ENCODE measurements around the gene DHX34.
"Not testable (repeated sequence)": the region's sequence is repeated elsewhere in the genome, so short reads cannot be mapped to it uniquely, and the experiment has no call there.

The DHX34 gene

DNA sequence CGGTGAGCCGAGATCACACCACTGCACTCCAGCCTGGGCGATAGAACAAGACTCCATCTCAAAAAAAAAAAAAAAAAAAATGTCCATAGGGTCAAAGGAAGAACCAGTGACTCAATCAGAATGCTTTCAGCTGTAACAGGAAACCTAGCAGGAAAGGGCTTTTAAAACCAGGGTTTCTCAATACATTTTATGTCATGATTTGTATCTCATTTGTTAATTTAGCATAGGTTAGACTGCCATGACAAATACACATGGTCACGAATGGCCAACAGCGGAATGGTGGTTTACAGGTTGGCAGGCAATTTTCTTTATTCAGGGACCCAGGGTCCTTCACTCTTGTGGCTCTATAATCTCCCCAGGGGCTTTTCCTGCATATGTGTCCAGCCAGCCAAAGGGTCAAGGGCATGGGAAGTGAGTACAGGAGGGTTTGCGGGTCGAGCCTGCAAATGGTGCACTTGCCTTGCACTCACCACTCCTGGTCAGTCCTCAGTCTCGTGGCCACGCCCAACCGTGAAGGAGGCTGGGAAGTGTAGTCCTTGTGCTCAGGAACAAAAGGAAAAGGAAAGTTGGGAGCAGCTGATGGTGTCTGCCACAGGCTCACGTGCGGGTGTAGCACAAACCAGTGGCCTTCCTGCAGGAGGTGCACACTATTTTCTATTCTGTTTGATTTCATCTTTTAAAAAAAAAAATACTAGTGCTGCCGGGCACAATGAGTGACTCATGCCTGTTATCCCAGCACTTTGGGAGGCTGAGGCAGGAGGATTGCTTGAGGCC is 14.8 kb downstream of the DHX34 start:
- Histone ChIP-seq H3K27me3 (ENCODE audit: insufficient read depth, low read length, poor library complexity) (no peaks in the 10 kb centered on the region), H4K8ac (ENCODE audit: low read depth, low read length) (no peak overlapping the region), H3K79me1 (ENCODE audit: low read length) (no peaks in the 10 kb centered on the region), H3K56ac (ENCODE audit: low read length) (no peak overlapping the region), H3K27ac (ENCODE audit: low read depth, low read length) (no peak overlapping the region), H3K9ac (ENCODE audit: low read length) (no peak overlapping the region), H3K4me1 (ENCODE audit: control insufficient read depth, low read depth, low read length) (no peaks in the 10 kb centered on the region), H4K5ac (ENCODE audit: low read length) (no peak overlapping the region), H3K18ac (ENCODE audit: low read length) (no peak overlapping the region), H2BK120ac (ENCODE audit: low read depth, low read length) (no peak overlapping the region), H2BK15ac (replicated peaks; ENCODE audit: low read depth) (no peak overlapping the region), H3K4me2 (ENCODE audit: low read length) (no peak overlapping the region), H3K4ac (ENCODE audit: low read depth, low read length) (no peak overlapping the region), H3K23ac (ENCODE audit: low read length) (no peak overlapping the region), H3K4me3 (ENCODE audit: low read length) (no peak overlapping the region), H3K36me3 (ENCODE audit: control insufficient read depth, insufficient read depth, low read length) (peaks cover 18% of the 10 kb centered on the region), H2BK5ac (ENCODE audit: low read length) (no peak overlapping the region), H3K79me2 (ENCODE audit: control insufficient read depth, insufficient read depth, low read length) (no peaks in the 10 kb centered on the region), H2AK5ac (ENCODE audit: low read length) (no peak overlapping the region)
- no CpG with 5 or more reads among the region's 13 CpGs for WGBS (ENCODE audit: extremely low coverage, insufficient coverage, low lambda C conversion rate)
- peak; percentile 61 for DNase-seq

DNA sequence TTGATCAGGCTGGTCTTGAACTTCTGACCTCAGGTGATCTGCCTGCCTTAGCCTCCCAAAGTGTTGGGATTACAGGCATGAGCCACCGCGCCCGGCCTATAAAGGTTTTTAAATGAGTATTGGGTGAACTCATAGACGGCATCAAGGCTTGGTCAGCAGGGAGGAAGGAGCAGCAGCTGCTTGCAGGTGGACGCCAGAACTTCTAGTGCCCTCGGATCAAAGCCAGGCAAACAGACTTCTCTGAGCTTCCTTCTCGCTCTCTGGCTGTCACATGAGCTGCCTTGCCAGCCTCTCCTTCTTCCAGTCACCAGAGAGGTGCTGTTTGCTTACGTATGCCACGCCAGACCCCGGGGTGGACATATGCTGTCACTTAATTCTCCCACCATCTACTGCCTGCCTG is 16.3 kb downstream of the DHX34 start:
- not testable (repeated sequence) for H3K4me2 ChIP-seq (ENCODE audit: low read length); H2BK5ac ChIP-seq (ENCODE audit: low read length); H4K8ac ChIP-seq (ENCODE audit: low read depth, low read length); H3K79me2 ChIP-seq (ENCODE audit: control insufficient read depth, insufficient read depth, low read length); H2BK120ac ChIP-seq (ENCODE audit: low read depth, low read length); H3K56ac ChIP-seq (ENCODE audit: low read length); H4K5ac ChIP-seq (ENCODE audit: low read length); H3K4me1 ChIP-seq (ENCODE audit: control insufficient read depth, low read depth, low read length); H3K9ac ChIP-seq (ENCODE audit: low read length); H3K27me3 ChIP-seq (ENCODE audit: insufficient read depth, low read length, poor library complexity); DNase-seq; H3K23ac ChIP-seq (ENCODE audit: low read length); H2AK5ac ChIP-seq (ENCODE audit: low read length); H3K18ac ChIP-seq (ENCODE audit: low read length); H3K79me1 ChIP-seq (ENCODE audit: low read length); H3K4me3 ChIP-seq (ENCODE audit: low read length); H2BK15ac ChIP-seq (replicated peaks; ENCODE audit: low read depth); H3K27ac ChIP-seq (ENCODE audit: low read depth, low read length); H3K4ac ChIP-seq (ENCODE audit: low read depth, low read length)
- H3K36me3 ChIP-seq (ENCODE audit: control insufficient read depth, insufficient read depth, low read length), result peaks cover 16% of the 10 kb centered on the region
- no CpG with 5 or more reads among the region's 10 CpGs for WGBS (ENCODE audit: extremely low coverage, insufficient coverage, low lambda C conversion rate)

DNA sequence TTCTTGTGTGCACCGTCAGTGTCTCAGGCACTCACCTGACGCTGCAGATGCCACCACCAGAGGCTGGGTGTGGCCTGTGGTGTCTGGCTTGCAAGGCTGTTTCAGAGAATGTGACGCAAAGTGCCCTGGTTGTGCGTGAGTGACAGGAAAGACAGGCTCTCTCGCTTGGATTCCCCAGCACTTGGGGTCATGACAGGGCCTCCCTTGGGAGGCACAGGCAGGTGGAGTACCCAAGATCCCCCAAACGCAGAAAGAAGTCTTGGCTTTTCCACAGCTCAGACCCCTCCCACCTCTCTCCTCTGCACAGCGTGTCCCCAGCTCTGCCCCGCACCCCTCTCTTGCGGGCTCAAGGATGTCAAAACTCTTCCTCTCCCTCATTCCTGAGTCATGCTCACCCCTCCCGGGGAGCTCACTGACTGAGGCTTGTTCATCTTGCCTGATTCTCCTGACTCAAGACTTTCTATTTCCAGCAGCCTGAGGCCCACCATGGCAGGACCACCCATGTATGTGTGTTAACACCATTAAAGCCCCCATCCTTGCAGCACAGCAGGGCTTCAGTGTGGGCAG is 21.0 kb downstream of the DHX34 start:
- Histone ChIP-seq H3K18ac (ENCODE audit: low read length) (no peak overlapping the region), H3K9ac (ENCODE audit: low read length) (no peak overlapping the region), H2BK15ac (replicated peaks; ENCODE audit: low read depth) (no peak overlapping the region), H3K79me2 (ENCODE audit: control insufficient read depth, insufficient read depth, low read length) (no peaks in the 10 kb centered on the region), H3K4me2 (ENCODE audit: low read length) (no peak overlapping the region), H3K4me1 (ENCODE audit: control insufficient read depth, low read depth, low read length) (no peaks in the 10 kb centered on the region), H2AK5ac (ENCODE audit: low read length) (no peak overlapping the region), H3K4me3 (ENCODE audit: low read length) (no peak overlapping the region), H3K23ac (ENCODE audit: low read length) (no peak overlapping the region), H3K79me1 (ENCODE audit: low read length) (no peaks in the 10 kb centered on the region), H2BK120ac (ENCODE audit: low read depth, low read length) (no peak overlapping the region), H3K27me3 (ENCODE audit: insufficient read depth, low read length, poor library complexity) (no peaks in the 10 kb centered on the region), H3K4ac (ENCODE audit: low read depth, low read length) (no peak overlapping the region), H3K36me3 (ENCODE audit: control insufficient read depth, insufficient read depth, low read length) (peaks cover 8% of the 10 kb centered on the region), H4K5ac (ENCODE audit: low read length) (no peak overlapping the region), H2BK5ac (ENCODE audit: low read length) (no peak overlapping the region), H3K56ac (ENCODE audit: low read length) (no peak overlapping the region), H4K8ac (ENCODE audit: low read depth, low read length) (no peak overlapping the region), H3K27ac (ENCODE audit: low read depth, low read length) (no peak overlapping the region)
- WGBS (ENCODE audit: extremely low coverage, insufficient coverage, low lambda C conversion rate), result no CpG with 5 or more reads among the region's 10 CpGs
- DNase-seq, result no peak

DNA sequence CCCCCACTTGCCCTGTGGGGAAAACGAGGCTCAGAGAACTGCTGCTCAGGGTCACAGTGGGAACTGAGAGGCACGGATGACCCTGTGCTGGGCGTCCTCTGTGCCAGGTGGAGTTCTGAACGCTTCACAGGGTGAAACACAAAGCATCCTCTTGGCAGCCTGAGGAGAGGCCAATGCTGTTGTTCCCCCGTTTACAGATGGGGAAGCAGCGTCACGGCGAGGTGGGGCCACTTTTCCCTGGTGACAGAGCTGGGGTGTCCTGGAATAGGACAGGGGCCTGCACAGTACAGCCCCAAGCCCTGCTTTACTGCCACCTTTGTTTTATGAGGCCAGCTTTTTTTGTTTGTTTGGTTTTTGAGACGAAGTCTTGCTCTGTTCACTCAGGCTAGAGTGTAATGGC is 22.1 kb downstream of the DHX34 start:
- no peak overlapping the region for H3K23ac ChIP-seq (ENCODE audit: low read length)
- no peaks in the 10 kb centered on the region for H3K4me1 ChIP-seq (ENCODE audit: control insufficient read depth, low read depth, low read length)
- H3K4me3 ChIP-seq (ENCODE audit: low read length), result no peak overlapping the region
- H4K8ac ChIP-seq (ENCODE audit: low read depth, low read length), result no peak overlapping the region
- no CpG with 5 or more reads among the region's 9 CpGs for WGBS (ENCODE audit: extremely low coverage, insufficient coverage, low lambda C conversion rate)
- no peak overlapping the region for H4K5ac ChIP-seq (ENCODE audit: low read length)
- H2BK15ac ChIP-seq (replicated peaks; ENCODE audit: low read depth), result no peak overlapping the region
- no peak for DNase-seq
- peaks cover 8% of the 10 kb centered on the region for H3K36me3 ChIP-seq (ENCODE audit: control insufficient read depth, insufficient read depth, low read length)
- no peak overlapping the region for H3K9ac ChIP-seq (ENCODE audit: low read length)
- H3K27ac ChIP-seq (ENCODE audit: low read depth, low read length), result no peak overlapping the region
- no peaks in the 10 kb centered on the region for H3K27me3 ChIP-seq (ENCODE audit: insufficient read depth, low read length, poor library complexity)
- no peak overlapping the region for H3K4ac ChIP-seq (ENCODE audit: low read depth, low read length)
- no peak overlapping the region for H2BK120ac ChIP-seq (ENCODE audit: low read depth, low read length)
- no peak overlapping the region for H3K56ac ChIP-seq (ENCODE audit: low read length)
- no peaks in the 10 kb centered on the region for H3K79me2 ChIP-seq (ENCODE audit: control insufficient read depth, insufficient read depth, low read length)
- H2AK5ac ChIP-seq (ENCODE audit: low read length), result no peak overlapping the region
- no peak overlapping the region for H3K18ac ChIP-seq (ENCODE audit: low read length)
- H2BK5ac ChIP-seq (ENCODE audit: low read length), result no peak overlapping the region
- H3K4me2 ChIP-seq (ENCODE audit: low read length), result no peak overlapping the region
- no peaks in the 10 kb centered on the region for H3K79me1 ChIP-seq (ENCODE audit: low read length)

DNA sequence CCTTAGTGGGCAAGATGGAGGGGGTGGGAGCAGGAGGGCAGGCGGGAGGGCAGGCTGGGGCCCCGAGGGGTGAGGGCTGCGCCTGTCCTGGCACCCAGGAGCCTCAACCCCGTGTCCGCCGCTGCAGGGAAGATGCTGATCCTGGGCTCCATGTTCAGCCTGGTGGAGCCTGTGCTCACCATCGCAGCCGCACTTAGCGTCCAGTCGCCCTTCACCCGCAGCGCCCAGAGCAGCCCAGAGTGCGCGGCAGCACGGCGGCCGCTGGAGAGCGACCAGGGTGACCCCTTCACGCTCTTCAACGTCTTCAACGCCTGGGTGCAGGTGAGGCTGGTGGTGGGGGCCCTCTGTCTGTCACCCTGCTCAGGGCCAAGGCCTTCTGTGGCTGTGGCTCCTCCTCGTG is 23.5 kb downstream of the DHX34 start:
- H3K9ac ChIP-seq (ENCODE audit: low read length), result no peak overlapping the region
- H3K27ac ChIP-seq (ENCODE audit: low read depth, low read length), result no peak overlapping the region
- no peak overlapping the region for H2BK5ac ChIP-seq (ENCODE audit: low read length)
- H3K27me3 ChIP-seq (ENCODE audit: insufficient read depth, low read length, poor library complexity), result no peaks in the 10 kb centered on the region
- no peak overlapping the region for H3K4me2 ChIP-seq (ENCODE audit: low read length)
- no peaks in the 10 kb centered on the region for H3K79me1 ChIP-seq (ENCODE audit: low read length)
- no peak overlapping the region for H3K18ac ChIP-seq (ENCODE audit: low read length)
- H2AK5ac ChIP-seq (ENCODE audit: low read length), result no peak overlapping the region
- no peak overlapping the region for H2BK120ac ChIP-seq (ENCODE audit: low read depth, low read length)
- no peak for DNase-seq
- no CpG with 5 or more reads among the region's 22 CpGs for WGBS (ENCODE audit: extremely low coverage, insufficient coverage, low lambda C conversion rate)
- H4K8ac ChIP-seq (ENCODE audit: low read depth, low read length), result no peak overlapping the region
- H3K79me2 ChIP-seq (ENCODE audit: control insufficient read depth, insufficient read depth, low read length), result no peaks in the 10 kb centered on the region
- no peak overlapping the region for H3K56ac ChIP-seq (ENCODE audit: low read length)
- H2BK15ac ChIP-seq (replicated peaks; ENCODE audit: low read depth), result no peak overlapping the region
- peaks cover 12% of the 10 kb centered on the region for H3K36me3 ChIP-seq (ENCODE audit: control insufficient read depth, insufficient read depth, low read length)
- H3K4ac ChIP-seq (ENCODE audit: low read depth, low read length), result no peak overlapping the region
- no peak overlapping the region for H3K4me3 ChIP-seq (ENCODE audit: low read length)
- H4K5ac ChIP-seq (ENCODE audit: low read length), result no peak overlapping the region
- H3K23ac ChIP-seq (ENCODE audit: low read length), result no peak overlapping the region
- no peaks in the 10 kb centered on the region for H3K4me1 ChIP-seq (ENCODE audit: control insufficient read depth, low read depth, low read length)
